Lung (tissue), 16 donors: ENCODE measurements around the gene SPIN3. TPM values are rescaled to one million over a fixed set of nuclear protein-coding genes. Genes with fewer than 3 reads are reported as not detected.
"Not testable (repeated sequence)": the region's sequence is repeated elsewhere in the genome, so short reads cannot be mapped to it uniquely, and the experiment has no call there.

Experiments used
- ATAC-seq: fragments of 200-7000 bp; cut with Tn5 transposase; one replicate; pipeline ENCODE4 v1.9.1; 2020; ENCODE audit warnings: moderate number of reproducible peaks; ENCODE audit not compliant: insufficient read depth, low FRiP score
- DNase-seq, 3 donors: peaks; one replicate each; pipeline ENCODE4 v3.0.0-alpha.2; 2013 to 2017
- H3K27ac ChIP-seq, 2 donors: one replicate each; pipeline ENCODE4 v1.5.1; 2013; ENCODE audit warnings: mild to moderate bottlenecking in 2 of 2, moderate library complexity in 2 of 2, control low read depth in 1 of 2, inconsistent platforms in 1 of 2, low read depth in 1 of 2, low read length in 1 of 2
- H3K27me3 ChIP-seq, 3 donors: one replicate each; pipeline ENCODE4 v1.5.1; 2013; ENCODE audit warnings: low read length in 2 of 3; ENCODE audit not compliant: control insufficient read depth in 3 of 3, insufficient read depth in 3 of 3
- H3K36me3 ChIP-seq, 4 donors: one replicate each; pipeline ENCODE4 v1.5.1; 2013; ENCODE audit warnings: low read length in 4 of 4, mild to moderate bottlenecking in 1 of 4, moderate library complexity in 1 of 4; ENCODE audit not compliant: control insufficient read depth in 4 of 4, insufficient read depth in 4 of 4
- H3K4me1 ChIP-seq, 5 donors: one replicate each; pipeline ENCODE4 v1.5.1; 2013; ENCODE audit warnings: low read length in 5 of 5, mild to moderate bottlenecking in 2 of 5, moderate library complexity in 1 of 5; ENCODE audit not compliant: control insufficient read depth in 5 of 5, insufficient read depth in 5 of 5
- H3K4me3 ChIP-seq: one replicate; pipeline ENCODE4 v1.5.1; 2013; ENCODE audit warnings: mild to moderate bottlenecking, control low read depth, moderate library complexity
- H3K9ac ChIP-seq, 2 donors: one replicate each; pipeline ENCODE4 v1.5.1; 2013; ENCODE audit warnings: low read length in 2 of 2, control low read depth in 1 of 2; ENCODE audit not compliant: insufficient read depth in 1 of 2
- H3K9me3 ChIP-seq, 4 donors: one replicate each; pipeline ENCODE4 v1.5.1; 2013; ENCODE audit warnings: low read length in 3 of 4, mild to moderate bottlenecking in 1 of 4, moderate library complexity in 1 of 4; ENCODE audit not compliant: control insufficient read depth in 4 of 4, insufficient read depth in 3 of 4
- WGBS, 2 donors: extraction: QIAGEN DNeasy Blood & Tissue Kit; methylation state at CpG; one replicate each; pipeline ENCODE4 v1.1.7; 2013; 5-methylcytosine and 5-hydroxymethylcytosine counted together
- long read RNA-seq, 5 donors: transcript quantifications; one replicate each; lab custom pipeline, GENCODE V29; 2026
- polyA plus RNA-seq, 2 donors: library from polyadenylated mRNA; stranded (reverse); fragments of 200-250 nt; gene quantifications; one replicate each; pipeline ENCODE4 v1.2.1, GENCODE V29; 2013
- total RNA-seq, 2 donors: library from RNA; depleted of rRNA in 1 of 2; stranded (reverse); fragments of >200 nt in 1 of 2; gene quantifications; one replicate each; pipeline ENCODE4 v1.2.1, GENCODE V29; 2014 to 2021
- TF ChIP-seq, protein P1 (sequence below): IDR thresholded peaks from 2 replicates; pipeline ENCODE4 v1.5.1; 2012; ENCODE audit warnings: mild to moderate bottlenecking; ENCODE audit errors: control extremely low read depth, extremely low read depth
- donor health status: control.
- donor health status: control.
- donor health status: Bipolar disorder and iron deficiency.
- donor health status: healthy.
- donor health status: DM: yes; HTN: yes; CAD: no.

The SPIN3 gene
- total RNA-seq (10 to 100 TPM; 12.2 to 18.5 TPM), polyA plus RNA-seq (1 to 10 TPM; 3.5 to 5.1 TPM)
- long read RNA-seq, donor 1, full-length matches to known transcripts: 13 of 13 reads
- long read RNA-seq, donor 1, partial matches to known transcripts: 0 of 13 reads
- long read RNA-seq, donor 1, other reads (novel, unspliced or antisense): 0 of 13 reads
- long read RNA-seq, donor 2, full-length matches to known transcripts: 5 of 5 reads
- long read RNA-seq, donor 2, partial matches to known transcripts: 0 of 5 reads
- long read RNA-seq, donor 2, other reads (novel, unspliced or antisense): 0 of 5 reads
- long read RNA-seq, donor 3, full-length matches to known transcripts: 9 of 9 reads
- long read RNA-seq, donor 3, partial matches to known transcripts: 0 of 9 reads
- long read RNA-seq, donor 3, other reads (novel, unspliced or antisense): 0 of 9 reads
- long read RNA-seq, donor 4, full-length matches to known transcripts: 3 of 3 reads
- long read RNA-seq, donor 4, partial matches to known transcripts: 0 of 3 reads
- long read RNA-seq, donor 4, other reads (novel, unspliced or antisense): 0 of 3 reads
- long read RNA-seq, donor 5, full-length matches to known transcripts: 10 of 10 reads
- long read RNA-seq, donor 5, partial matches to known transcripts: 0 of 10 reads
- long read RNA-seq, donor 5, other reads (novel, unspliced or antisense): 0 of 10 reads

DNA sequence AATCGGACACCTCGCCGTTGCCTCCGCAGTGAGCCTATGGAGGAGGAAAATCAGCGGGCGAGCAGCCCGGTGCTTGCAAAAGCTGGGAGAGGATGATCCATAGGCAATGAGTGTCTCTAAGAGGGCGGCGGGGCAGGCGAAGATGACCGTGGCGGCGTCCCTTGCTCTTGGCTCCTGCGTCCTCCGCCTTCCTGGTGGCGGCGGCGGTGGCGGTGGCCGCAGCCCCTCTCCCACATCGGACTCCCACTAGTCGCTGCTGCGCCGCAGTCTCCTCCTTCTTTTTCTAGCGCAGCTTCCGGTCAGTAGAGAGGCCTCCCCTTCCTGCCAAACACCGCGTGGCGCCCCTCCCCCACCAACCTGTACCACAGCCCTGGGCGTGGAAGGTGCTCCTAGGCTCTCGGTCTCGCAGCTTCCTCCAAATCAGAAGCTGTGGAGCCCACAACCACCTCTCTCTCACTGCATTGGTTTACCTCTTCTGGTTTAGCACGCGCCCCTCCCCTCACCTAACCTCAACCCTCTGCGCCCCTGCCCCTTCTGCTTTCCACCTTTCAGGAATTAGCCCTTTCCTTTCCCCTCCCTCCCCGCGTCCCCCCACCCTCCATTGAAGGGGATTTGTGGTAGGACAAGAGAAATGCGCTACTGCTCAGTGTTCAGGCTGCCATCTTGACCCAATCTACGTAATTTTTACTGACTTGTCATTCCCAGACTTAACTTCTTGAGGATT is at the start of gene SPIN3:
TSS of gene SPIN3 (minus strand) at position 271 of the 724 bp plus-strand sequence. CDS start 594 bp downstream, outside the sequence.
- peaks cover 0 to 2% (median 0%) of the 10 kb centered on the region in 5 donors for H3K4me1 ChIP-seq
- TF ChIP-seq, protein P1, sequence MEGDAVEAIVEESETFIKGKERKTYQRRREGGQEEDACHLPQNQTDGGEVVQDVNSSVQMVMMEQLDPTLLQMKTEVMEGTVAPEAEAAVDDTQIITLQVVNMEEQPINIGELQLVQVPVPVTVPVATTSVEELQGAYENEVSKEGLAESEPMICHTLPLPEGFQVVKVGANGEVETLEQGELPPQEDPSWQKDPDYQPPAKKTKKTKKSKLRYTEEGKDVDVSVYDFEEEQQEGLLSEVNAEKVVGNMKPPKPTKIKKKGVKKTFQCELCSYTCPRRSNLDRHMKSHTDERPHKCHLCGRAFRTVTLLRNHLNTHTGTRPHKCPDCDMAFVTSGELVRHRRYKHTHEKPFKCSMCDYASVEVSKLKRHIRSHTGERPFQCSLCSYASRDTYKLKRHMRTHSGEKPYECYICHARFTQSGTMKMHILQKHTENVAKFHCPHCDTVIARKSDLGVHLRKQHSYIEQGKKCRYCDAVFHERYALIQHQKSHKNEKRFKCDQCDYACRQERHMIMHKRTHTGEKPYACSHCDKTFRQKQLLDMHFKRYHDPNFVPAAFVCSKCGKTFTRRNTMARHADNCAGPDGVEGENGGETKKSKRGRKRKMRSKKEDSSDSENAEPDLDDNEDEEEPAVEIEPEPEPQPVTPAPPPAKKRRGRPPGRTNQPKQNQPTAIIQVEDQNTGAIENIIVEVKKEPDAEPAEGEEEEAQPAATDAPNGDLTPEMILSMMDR: no peak
- H3K27me3 ChIP-seq: peaks cover 0 to 12% (median 7%) of the 10 kb centered on the region in 3 donors
- H3K9me3 ChIP-seq: peaks cover 0 to 1% (median 0%) of the 10 kb centered on the region in 4 donors
- peaks cover 0 to 2% (median 0%) of the 10 kb centered on the region in 4 donors for H3K36me3 ChIP-seq
- peak; percentile 91 for ATAC-seq
- WGBS, 2 donors: 1 to 31% methylated on average over 16 to 39 of the region's 39 CpGs
- H3K27ac ChIP-seq: peak within 1 kb of the TSS in 1 of 2 donors; percentile 50
- H3K4me3 ChIP-seq: peak within 1 kb of the TSS; percentile 46
- DNase-seq: peak; percentile 81 to 86 (median 82)
- H3K9ac ChIP-seq: peak within 1 kb of the TSS in 1 of 2 donors; percentile 68

DNA sequence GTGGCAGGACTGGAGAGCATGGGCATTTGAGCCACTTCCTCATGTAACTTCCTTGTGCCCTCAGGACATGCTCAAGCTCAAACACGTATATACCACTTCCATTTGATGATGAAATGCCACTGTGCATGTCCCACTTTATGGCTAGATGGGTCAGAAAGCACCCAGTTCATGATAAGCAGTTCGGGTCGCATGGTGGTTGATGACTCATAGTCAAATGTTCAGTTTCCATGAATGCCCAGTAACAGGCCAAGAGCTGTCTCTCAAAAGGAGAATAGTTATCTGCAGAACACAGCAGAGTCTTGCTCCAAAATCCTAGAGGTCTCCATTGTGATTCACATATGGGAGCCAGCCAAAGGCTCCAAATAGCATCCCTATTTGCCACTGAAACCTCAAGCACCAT is 48.9 kb upstream of the SPIN3 start:
- WGBS, 2 donors: 68 to 80% methylated on average over 3 of the region's 3 CpGs
- Histone ChIP-seq H3K9me3 (peaks cover 0 to 10% (median 0%) of the 10 kb centered on the region in 4 donors), H3K9ac (no peak overlapping the region), H3K27ac (no peak overlapping the region), H3K36me3 (no peaks in the 10 kb centered on the region), H3K4me1 (no peaks in the 10 kb centered on the region), H3K27me3 (peaks cover 0 to 13% (median 6%) of the 10 kb centered on the region in 3 donors), H3K4me3 (no peak overlapping the region)
- ATAC-seq (no peak), DNase-seq (no peak)
- TF ChIP-seq, protein P1: no peak

DNA sequence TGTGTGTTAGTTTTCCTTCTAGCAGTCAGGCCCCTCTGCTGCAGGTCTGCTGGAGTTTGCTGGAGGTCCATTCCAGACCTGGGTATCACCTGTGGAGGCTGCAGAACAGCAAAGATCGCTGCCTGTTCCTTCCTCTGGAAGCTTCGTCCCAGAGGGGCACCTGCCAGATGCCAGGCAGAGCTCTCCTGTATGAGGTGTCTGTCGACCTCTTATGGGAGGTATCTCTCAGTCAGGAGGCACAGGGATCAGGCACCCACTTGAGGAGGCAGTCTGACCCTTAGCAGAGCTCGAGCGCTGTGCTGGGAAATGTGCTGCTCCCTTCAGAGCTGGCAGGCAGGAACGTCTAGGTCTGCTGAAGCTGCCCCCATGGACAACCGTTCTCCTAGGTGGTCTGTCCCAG is 41.9 kb upstream of the SPIN3 start:
- H3K27ac ChIP-seq, H3K4me3 ChIP-seq, H3K27me3 ChIP-seq, H3K4me1 ChIP-seq, H3K36me3 ChIP-seq, H3K9me3 ChIP-seq, ATAC-seq, DNase-seq, H3K9ac ChIP-seq: not testable (repeated sequence)
- 77 to 82% methylated on average over 6 to 7 of the region's 7 CpGs for WGBS, 2 donors
